ENCODE results near the gene SLC22A12. TPM values are rescaled to one million over a fixed set of nuclear protein-coding genes. Genes with fewer than 3 reads are reported as not detected.
A peak's percentile ranks its signal among the peaks of the same experiment; 100 is the strongest.
"Not testable (repeated sequence)": the region's sequence is repeated elsewhere in the genome, so short reads cannot be mapped to it uniquely, and the experiment has no call there.

SLC22A12 gene
- polyA plus RNA-seq (2013, experiment 1 of 2; ENCODE audit: insufficient read length): not detected
- not detected for polyA plus RNA-seq (2013, experiment 2 of 2; ENCODE audit: insufficient read length)

- no peak for DNase-seq
These were observed at the start of gene SLC22A12 for GRCh38 chr11:64590763-64591221. Gene SLC22A12 (plus strand): TSS chr11:64591220. CDS start chr11:64591557, 337 bp downstream.

- DNase-seq: no peak
These were observed 48.6 kb upstream of the SLC22A12 start for GRCh38 chr11:64542172-64543125.

GRCh38 chr11:64543818-64544217, 47.2 kb upstream of the SLC22A12 start:
- DNase-seq: no peak

- DNase-seq: no peak
These were observed 46.3 kb upstream of the SLC22A12 start for GRCh38 chr11:64544616-64545296.

- DNase-seq: peak; percentile 67
These were observed 45.4 kb upstream of the SLC22A12 start for GRCh38 chr11:64545619-64546018.

- no peak for DNase-seq
These were observed 44.8 kb upstream of the SLC22A12 start for GRCh38 chr11:64546176-64546575.

GRCh38 chr11:64546600-64546999, 44.4 kb upstream of the SLC22A12 start:
- no peak for DNase-seq

GRCh38 chr11:64549969-64550368, 41.1 kb upstream of the SLC22A12 start:
- DNase-seq: no peak

- peak; percentile 38 for DNase-seq
These were observed 37.3 kb upstream of the SLC22A12 start for GRCh38 chr11:64553554-64554201.

- no peak for DNase-seq
These were observed 34.8 kb upstream of the SLC22A12 start for GRCh38 chr11:64556044-64556720.

GRCh38 chr11:64556721-64557250, 34.2 kb upstream of the SLC22A12 start:
- DNase-seq: no peak

- peak; percentile 16 for DNase-seq
These were observed 32.8 kb upstream of the SLC22A12 start for GRCh38 chr11:64558065-64558745.

GRCh38 chr11:64558869-64559268, 32.2 kb upstream of the SLC22A12 start:
- no peak for DNase-seq

GRCh38 chr11:64559351-64560138, 31.5 kb upstream of the SLC22A12 start:
- DNase-seq: no peak

GRCh38 chr11:64560139-64560771, 30.8 kb upstream of the SLC22A12 start:
- no peak for DNase-seq

GRCh38 chr11:64560941-64561340, 30.1 kb upstream of the SLC22A12 start:
- DNase-seq: no peak

GRCh38 chr11:64561429-64561828, 29.6 kb upstream of the SLC22A12 start:
- not testable (repeated sequence) for DNase-seq

GRCh38 chr11:64561984-64562722, 28.9 kb upstream of the SLC22A12 start:
- DNase-seq: no peak

- DNase-seq: no peak
These were observed 28.2 kb upstream of the SLC22A12 start for GRCh38 chr11:64562723-64563351.

Data from fibroblast of skin of scalp (primary cell).